ENCODE measurements around the gene FADS2. TPM values are rescaled to one million over a fixed set of nuclear protein-coding genes. Genes with fewer than 3 reads are reported as not detected.

Gene FADS2
- total and polyA plus RNA-seq, 2 of the 13 experiments (the other 11 are each of a cell fraction or from before 2014, with no cell fraction given), result 90.1 to 124 TPM

- no peak for TF ChIP-seq HNF1A (IDR thresholded peaks at IDR 0.05; ENCODE audit: low read depth)
- TF ChIP-seq HNF1A (CRISPR knock-in tag; IDR thresholded peaks at IDR 0.05; ENCODE audit: borderline replicate concordance), result peak; percentile 77; the same call in 1 of the 2 replicates
- TF ChIP-seq PHF21A (CRISPR knock-in tag; IDR thresholded peaks at IDR 0.05), result 0 out of 2 replicates have a peak, but pooled peaks have one; percentile 34
- peak; percentile 77 for TF ChIP-seq PAXIP1 (CRISPR knock-in tag; conservative IDR thresholded peaks at IDR 0.05)
- no peak for TF ChIP-seq ZNF329 (CRISPR knock-in tag; IDR thresholded peaks at IDR 0.05; ENCODE audit: low read depth)
- no peak for TF ChIP-seq ZC3H4 (CRISPR knock-in tag; IDR thresholded peaks at IDR 0.05; ENCODE audit: borderline replicate concordance)
- no peak for TF ChIP-seq MLLT10 (CRISPR knock-in tag; IDR thresholded peaks at IDR 0.05)
- no peak for TF ChIP-seq SPEN (CRISPR knock-in tag; IDR thresholded peaks at IDR 0.05; ENCODE audit: low read depth)
- no peak for TF ChIP-seq ZNF224 (CRISPR knock-in tag; IDR thresholded peaks at IDR 0.05)
- TF ChIP-seq RARA (CRISPR knock-in tag; IDR thresholded peaks at IDR 0.05), result peak; percentile 44; the same call in 1 of the 2 replicates
- TF ChIP-seq PHB2 (IDR thresholded peaks at IDR 0.05; ENCODE audit: partially characterized antibody), result no peak
- no peak for TF ChIP-seq ZNF282 (IDR thresholded peaks at IDR 0.05; ENCODE audit: partially characterized antibody)
- no peak for TF ChIP-seq ZNF83 (CRISPR knock-in tag; IDR thresholded peaks at IDR 0.05; ENCODE audit: borderline replicate concordance)
- TF ChIP-seq, protein P1, sequence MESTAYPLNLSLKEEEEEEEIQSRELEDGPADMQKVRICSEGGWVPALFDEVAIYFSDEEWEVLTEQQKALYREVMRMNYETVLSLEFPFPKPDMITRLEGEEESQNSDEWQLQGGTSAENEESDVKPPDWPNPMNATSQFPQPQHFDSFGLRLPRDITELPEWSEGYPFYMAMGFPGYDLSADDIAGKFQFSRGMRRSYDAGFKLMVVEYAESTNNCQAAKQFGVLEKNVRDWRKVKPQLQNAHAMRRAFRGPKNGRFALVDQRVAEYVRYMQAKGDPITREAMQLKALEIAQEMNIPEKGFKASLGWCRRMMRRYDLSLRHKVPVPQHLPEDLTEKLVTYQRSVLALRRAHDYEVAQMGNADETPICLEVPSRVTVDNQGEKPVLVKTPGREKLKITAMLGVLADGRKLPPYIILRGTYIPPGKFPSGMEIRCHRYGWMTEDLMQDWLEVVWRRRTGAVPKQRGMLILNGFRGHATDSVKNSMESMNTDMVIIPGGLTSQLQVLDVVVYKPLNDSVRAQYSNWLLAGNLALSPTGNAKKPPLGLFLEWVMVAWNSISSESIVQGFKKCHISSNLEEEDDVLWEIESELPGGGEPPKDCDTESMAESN (CRISPR knock-in tag; conservative IDR thresholded peaks at IDR 0.05), result 0 out of 2 replicates have a peak, but pooled peaks have one; percentile 19
- no peak for TF ChIP-seq MIXL1 (CRISPR knock-in tag; IDR thresholded peaks at IDR 0.05)
- TF ChIP-seq FOXP1 (IDR thresholded peaks at IDR 0.05), result no peak
- TF ChIP-seq FOXP1 (CRISPR knock-in tag; IDR thresholded peaks at IDR 0.05), result no peak
- TF ChIP-seq ZNF335 (CRISPR knock-in tag; IDR thresholded peaks at IDR 0.05), result no peak
- peak; percentile 37; the same call in 1 of the 2 replicates for TF ChIP-seq POLR2AphosphoS5 (IDR thresholded peaks at IDR 0.05; ENCODE audit: low read depth, low read length)
- TF ChIP-seq SMYD3 (CRISPR knock-in tag; IDR thresholded peaks at IDR 0.05), result no peak
- no peak for TF ChIP-seq ZNF891 (CRISPR knock-in tag; IDR thresholded peaks at IDR 0.05)
- TF ChIP-seq ZNF790 (CRISPR knock-in tag; IDR thresholded peaks at IDR 0.05; ENCODE audit: borderline replicate concordance), result no peak
- TF ChIP-seq ATAD3A (CRISPR knock-in tag; IDR thresholded peaks at IDR 0.05), result no peak
- no peak for TF ChIP-seq ZNF780A (CRISPR knock-in tag; IDR thresholded peaks at IDR 0.05)
- TF ChIP-seq ZSCAN22 (CRISPR knock-in tag; IDR thresholded peaks at IDR 0.05), result no peak
These were observed 76.5 kb downstream of the FADS2 start (continued) for GRCh38 chr11:61904539-61905048.

Measured in HepG2 (cell line).